OCI-LY1 (cell line): ENCODE results near the gene RAD51B.

Source experiments
- H2AFZ ChIP-seq: fragments of 200-600 bp; sonication (generic), shearing (Covaris generic); 2 replicates; pipeline ENCODE4 v1.6.0; 2014; ENCODE audit warnings: antibody characterized with exemption, mild to moderate bottlenecking, low read length
- H3F3A ChIP-seq: fragments of 200-600 bp; sonication (generic), shearing (Covaris generic); 2 replicates; pipeline ENCODE4 v1.6.0; 2014; ENCODE audit warnings: mild to moderate bottlenecking, antibody characterized with exemption, low read length, moderate library complexity; ENCODE audit not compliant: insufficient read depth
- H3K27ac ChIP-seq: fragments of 200-600 bp; sonication (generic); 2 replicates; pipeline ENCODE4 v1.5.1; 2014; ENCODE audit warnings: low read length, mixed run types, mild to moderate bottlenecking, low read depth; ENCODE audit not compliant: poor library complexity, severe bottlenecking
- H3K27me3 ChIP-seq: fragments of 200-600 bp; sonication (generic); 2 replicates; pipeline ENCODE4 v1.6.0; 2014; ENCODE audit warnings: antibody characterized with exemption, mild to moderate bottlenecking, low read length, moderate library complexity; ENCODE audit not compliant: insufficient read depth
- H3K36me3 ChIP-seq: fragments of 200-600 bp; sonication (generic); 2 replicates; pipeline ENCODE4 v1.6.1; 2014; ENCODE audit warnings: mild to moderate bottlenecking, antibody characterized with exemption, low read length, moderate library complexity, mixed read lengths; ENCODE audit not compliant: insufficient read depth
- H3K4me1 ChIP-seq: fragments of 200-600 bp; sonication (generic); 2 replicates; pipeline ENCODE4 v1.5.1; 2014; ENCODE audit warnings: mild to moderate bottlenecking, low read length, moderate library complexity; ENCODE audit not compliant: insufficient read depth, severe bottlenecking
- H3K4me2 ChIP-seq: fragments of 200-600 bp; sonication (generic), shearing (Covaris generic); 2 replicates; pipeline ENCODE4 v1.6.1; 2014; ENCODE audit warnings: low read length
- H3K4me3 ChIP-seq: fragments of 200-600 bp; sonication (generic); 2 replicates; pipeline ENCODE4 v1.5.1; 2014; ENCODE audit warnings: low read length, low read depth, mild to moderate bottlenecking, mixed read lengths; ENCODE audit not compliant: poor library complexity, severe bottlenecking
- H3K79me2 ChIP-seq: fragments of 200-600 bp; shearing (Covaris generic); 2 replicates; pipeline ENCODE4 v1.6.1; 2016; ENCODE audit warnings: mixed run types, low read length, mixed read lengths; ENCODE audit not compliant: insufficient read depth
- H3K9ac ChIP-seq: fragments of 200-600 bp; sonication (generic), shearing (Covaris generic); 2 replicates; pipeline ENCODE4 v1.6.1; 2014; ENCODE audit warnings: mild to moderate bottlenecking, low read length, mixed read lengths
- H3K9me2 ChIP-seq: fragments of 200-600 bp; sonication (generic), shearing (Covaris generic); 2 replicates; pipeline ENCODE4 v1.6.1; 2014; ENCODE audit warnings: low read depth, mild to moderate bottlenecking, low read length, mixed read lengths
- H3K9me3 ChIP-seq: fragments of 200-600 bp; shearing (Covaris generic); 2 replicates; pipeline ENCODE4 v1.6.1; 2014; ENCODE audit warnings: low read length, mixed read lengths
- H4K20me1 ChIP-seq: fragments of 200-600 bp; sonication (generic), shearing (Covaris generic); 2 replicates; pipeline ENCODE4 v1.6.0; 2016; ENCODE audit warnings: mild to moderate bottlenecking, low read length; ENCODE audit not compliant: insufficient read depth
- CTCF ChIP-seq: fragments of 200-600 bp; sonication (generic), shearing (Covaris generic); IDR thresholded peaks from 2 replicates; pipeline ENCODE4 v1.5.1; 2017; ENCODE audit warnings: mild to moderate bottlenecking, antibody characterized with exemption, low read length, moderate library complexity, mixed read lengths
- EZH2 ChIP-seq: fragments of 200-600 bp; sonication (generic), shearing (Covaris generic); IDR thresholded peaks from 2 replicates; pipeline ENCODE4 v1.8.0; 2017; ENCODE audit warnings: borderline replicate concordance, mixed run types, mild to moderate bottlenecking, antibody characterized with exemption, low read length, moderate library complexity, mixed read lengths

The RAD51B gene

GRCh38 chr14:68677476-68677875 is 857.9 kb downstream of the RAD51B start:
- no peaks in the 10 kb centered on the region for H3K27me3 ChIP-seq
- H3K36me3 ChIP-seq = no peaks in the 10 kb centered on the region
- no peak for TF ChIP-seq EZH2
- TF ChIP-seq CTCF = no peak
- no peak overlapping the region for H3K4me3 ChIP-seq
- H3K4me1 ChIP-seq = peaks cover 32% of the 10 kb centered on the region
- H3K27ac ChIP-seq = no peak overlapping the region
- H3K79me2 ChIP-seq = no peaks in the 10 kb centered on the region
- H3K4me2 ChIP-seq = no peak overlapping the region
- no peak overlapping the region for H3K9ac ChIP-seq
- H3F3A ChIP-seq = no peaks in the 10 kb centered on the region
- H3K9me3 ChIP-seq = no peaks in the 10 kb centered on the region
- no peaks in the 10 kb centered on the region for H3K9me2 ChIP-seq
- H4K20me1 ChIP-seq = no peaks in the 10 kb centered on the region
- H2AFZ ChIP-seq = no peak overlapping the region

- no peak overlapping the region for H3K4me2 ChIP-seq
- peaks cover 36% of the 10 kb centered on the region for H3K4me1 ChIP-seq
- no peak for TF ChIP-seq EZH2
- TF ChIP-seq CTCF = no peak
Measured at GRCh38 chr14:68677901-68678300, 858.3 kb downstream of the RAD51B start.

GRCh38 chr14:68678471-68678870 is 858.9 kb downstream of the RAD51B start:
- Histone ChIP-seq H3K9me2 (no peaks in the 10 kb centered on the region), H3K9me3 (no peaks in the 10 kb centered on the region), H3K27ac (no peak overlapping the region), H3K36me3 (no peaks in the 10 kb centered on the region), H3K4me3 (no peak overlapping the region), H3K79me2 (no peaks in the 10 kb centered on the region), H3K27me3 (no peaks in the 10 kb centered on the region), H4K20me1 (no peaks in the 10 kb centered on the region), H3F3A (no peaks in the 10 kb centered on the region), H3K4me2 (no peak overlapping the region), H2AFZ (no peak overlapping the region), H3K9ac (no peak overlapping the region), H3K4me1 (peaks cover 42% of the 10 kb centered on the region)
- TF ChIP-seq CTCF = no peak
- no peak for TF ChIP-seq EZH2

More at GRCh38 chr14:68677901-68678300, 858.3 kb downstream of the RAD51B start:
- Histone ChIP-seq H2AFZ (no peak overlapping the region), H3K4me3 (no peak overlapping the region), H4K20me1 (no peaks in the 10 kb centered on the region), H3K27me3 (no peaks in the 10 kb centered on the region), H3K9me2 (no peaks in the 10 kb centered on the region), H3K36me3 (no peaks in the 10 kb centered on the region), H3K9me3 (no peaks in the 10 kb centered on the region), H3K79me2 (no peaks in the 10 kb centered on the region), H3K9ac (no peak overlapping the region), H3K27ac (no peak overlapping the region), H3F3A (no peaks in the 10 kb centered on the region)
